Measurements from ENCODE around the gene KYNU.

GRCh38 chr2:143070704-143071103 is 193.2 kb downstream of the KYNU start:
- TF ChIP-seq EZH2 (IDR thresholded peaks at IDR 0.05; ENCODE audit: borderline replicate concordance) (no peak), CTCF (IDR thresholded peaks at IDR 0.05; ENCODE audit: poor library complexity) (no peak)

Measured in hepatocyte (in vitro differentiated cells).